Endothelial cell of umbilical vein (primary cell): Measurements from ENCODE around the gene MCFD2.

Experiments
- EZH2 ChIP-seq: IDR thresholded peaks from 2 replicates; pipeline ENCODE4 v1.6.1; 2012; ENCODE audit warnings: borderline replicate concordance, low read depth, mild to moderate bottlenecking, moderate library complexity, low read length, inconsistent platforms; ENCODE audit not compliant: severe bottlenecking
- POLR2AphosphoS5 ChIP-seq: IDR thresholded peaks from 2 replicates; pipeline ENCODE4 v1.6.1; 2012; ENCODE audit warnings: low read depth, mild to moderate bottlenecking, control low read depth, low read length, moderate library complexity; ENCODE audit not compliant: insufficient read depth
- TF ChIP-seq, protein P1 (sequence below): IDR thresholded peaks from 2 replicates; pipeline ENCODE4 v1.6.1; 2011; ENCODE audit not compliant: insufficient read depth, insufficient read length
- TF ChIP-seq, protein P2 (sequence below), 2 donors: IDR thresholded peaks; 1 replicate in 1 of 2; 2 replicates in 1 of 2; pipeline ENCODE4 v1.5.1; 2011; ENCODE audit warnings: low read length in 2 of 2, mild to moderate bottlenecking in 2 of 2, moderate library complexity in 2 of 2, control low read depth in 1 of 2, inconsistent platforms in 1 of 2, low read depth in 1 of 2; ENCODE audit not compliant: insufficient read depth in 1 of 2; ENCODE audit errors: extremely low read depth in 1 of 2

DNA sequence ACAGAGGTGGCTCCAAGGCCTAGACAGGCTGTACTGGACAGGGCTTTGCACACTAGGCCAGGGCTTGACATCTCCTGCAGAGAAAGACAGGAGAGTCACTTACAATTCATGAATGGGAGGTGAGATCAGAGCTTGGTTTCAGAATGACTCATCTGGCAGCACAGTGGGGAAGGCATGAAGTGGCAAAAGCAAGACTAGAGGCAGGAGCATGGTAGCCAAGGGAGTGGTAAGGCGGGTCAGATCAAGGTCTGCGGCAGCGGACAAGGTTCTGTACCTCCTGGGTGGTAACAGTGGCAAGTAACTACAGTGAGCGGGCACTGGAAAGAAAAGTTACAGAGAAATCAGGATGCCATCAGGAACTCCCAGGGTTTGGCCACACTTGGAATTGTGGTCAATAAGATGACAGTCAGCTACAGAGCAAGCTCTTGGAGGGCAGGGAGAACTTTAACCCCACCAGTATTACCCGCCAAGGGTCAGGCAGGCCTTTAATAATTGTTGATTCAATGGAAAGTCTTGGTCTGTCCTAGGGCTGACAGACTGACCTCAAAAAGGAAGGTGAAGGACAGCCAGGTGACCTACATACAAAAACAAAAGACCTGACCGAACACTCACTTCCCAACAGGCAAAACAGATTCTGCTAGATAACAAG lies 5.7 kb downstream of the MCFD2 start:
- TF ChIP-seq, protein P1, sequence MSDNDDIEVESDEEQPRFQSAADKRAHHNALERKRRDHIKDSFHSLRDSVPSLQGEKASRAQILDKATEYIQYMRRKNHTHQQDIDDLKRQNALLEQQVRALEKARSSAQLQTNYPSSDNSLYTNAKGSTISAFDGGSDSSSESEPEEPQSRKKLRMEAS, result no peak
- TF ChIP-seq, protein P2, sequence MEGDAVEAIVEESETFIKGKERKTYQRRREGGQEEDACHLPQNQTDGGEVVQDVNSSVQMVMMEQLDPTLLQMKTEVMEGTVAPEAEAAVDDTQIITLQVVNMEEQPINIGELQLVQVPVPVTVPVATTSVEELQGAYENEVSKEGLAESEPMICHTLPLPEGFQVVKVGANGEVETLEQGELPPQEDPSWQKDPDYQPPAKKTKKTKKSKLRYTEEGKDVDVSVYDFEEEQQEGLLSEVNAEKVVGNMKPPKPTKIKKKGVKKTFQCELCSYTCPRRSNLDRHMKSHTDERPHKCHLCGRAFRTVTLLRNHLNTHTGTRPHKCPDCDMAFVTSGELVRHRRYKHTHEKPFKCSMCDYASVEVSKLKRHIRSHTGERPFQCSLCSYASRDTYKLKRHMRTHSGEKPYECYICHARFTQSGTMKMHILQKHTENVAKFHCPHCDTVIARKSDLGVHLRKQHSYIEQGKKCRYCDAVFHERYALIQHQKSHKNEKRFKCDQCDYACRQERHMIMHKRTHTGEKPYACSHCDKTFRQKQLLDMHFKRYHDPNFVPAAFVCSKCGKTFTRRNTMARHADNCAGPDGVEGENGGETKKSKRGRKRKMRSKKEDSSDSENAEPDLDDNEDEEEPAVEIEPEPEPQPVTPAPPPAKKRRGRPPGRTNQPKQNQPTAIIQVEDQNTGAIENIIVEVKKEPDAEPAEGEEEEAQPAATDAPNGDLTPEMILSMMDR (IDR thresholded peaks at IDR 0.05; ENCODE audit: extremely low read depth in 1 of 2, insufficient read depth in 1 of 2, low read depth in 1 of 2, low read length in 2 of 2), result no peak
- TF ChIP-seq EZH2 (no peak), POLR2AphosphoS5 (peak; percentile 18)
